ENCODE results near the gene C1QTNF12.

DNA sequence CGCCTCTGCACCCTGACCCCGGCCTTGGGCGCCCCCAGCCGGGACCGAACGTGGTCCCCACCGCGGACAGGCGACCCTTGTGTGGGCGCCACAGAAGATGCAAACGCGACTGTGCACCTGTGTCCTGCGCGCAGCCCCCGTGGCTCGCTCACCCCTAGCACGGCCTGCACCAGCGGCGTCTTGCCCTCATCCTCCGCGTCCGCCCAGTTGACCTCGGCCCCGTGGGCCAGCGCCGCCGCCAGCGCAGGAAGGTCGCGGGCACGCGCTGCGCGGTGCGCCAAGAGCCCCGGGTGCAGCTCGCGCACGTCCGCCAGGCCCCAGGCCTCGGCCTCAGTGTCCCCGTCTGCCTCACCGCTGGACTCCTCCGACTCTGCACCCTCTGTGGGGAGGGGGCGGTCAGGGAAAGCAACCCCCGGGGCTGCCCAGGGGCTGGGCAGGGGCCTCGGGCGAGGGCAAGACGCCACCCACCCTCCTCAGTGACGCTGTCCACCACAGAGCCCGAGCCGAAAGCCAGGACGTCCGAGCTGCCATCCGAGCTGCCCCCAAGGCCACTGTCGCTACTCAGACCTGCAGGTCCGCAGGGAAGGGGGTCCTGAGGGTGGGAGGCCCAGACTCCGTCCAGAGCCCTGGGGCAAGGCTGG, 47.8 kb upstream of the C1QTNF12 start:
- no peak for TF ChIP-seq CTCF (IDR thresholded peaks at IDR 0.05; ENCODE audit: insufficient read depth, low read length, poor library complexity, severe bottlenecking)
- TF ChIP-seq EZH2phosphoT487 (conservative IDR thresholded peaks at IDR 0.05; ENCODE audit: low read length), result no peak
